ENCODE data around the gene NR1D1. TPM values are rescaled to one million over a fixed set of nuclear protein-coding genes. Genes with fewer than 3 reads are reported as not detected.

The NR1D1 gene
- total and polyA plus RNA-seq, 2 of the 13 experiments (the other 11 are each of a cell fraction or from before 2014, with no cell fraction given), result 2.1 to 2.7 TPM

- TF ChIP-seq, protein P1, sequence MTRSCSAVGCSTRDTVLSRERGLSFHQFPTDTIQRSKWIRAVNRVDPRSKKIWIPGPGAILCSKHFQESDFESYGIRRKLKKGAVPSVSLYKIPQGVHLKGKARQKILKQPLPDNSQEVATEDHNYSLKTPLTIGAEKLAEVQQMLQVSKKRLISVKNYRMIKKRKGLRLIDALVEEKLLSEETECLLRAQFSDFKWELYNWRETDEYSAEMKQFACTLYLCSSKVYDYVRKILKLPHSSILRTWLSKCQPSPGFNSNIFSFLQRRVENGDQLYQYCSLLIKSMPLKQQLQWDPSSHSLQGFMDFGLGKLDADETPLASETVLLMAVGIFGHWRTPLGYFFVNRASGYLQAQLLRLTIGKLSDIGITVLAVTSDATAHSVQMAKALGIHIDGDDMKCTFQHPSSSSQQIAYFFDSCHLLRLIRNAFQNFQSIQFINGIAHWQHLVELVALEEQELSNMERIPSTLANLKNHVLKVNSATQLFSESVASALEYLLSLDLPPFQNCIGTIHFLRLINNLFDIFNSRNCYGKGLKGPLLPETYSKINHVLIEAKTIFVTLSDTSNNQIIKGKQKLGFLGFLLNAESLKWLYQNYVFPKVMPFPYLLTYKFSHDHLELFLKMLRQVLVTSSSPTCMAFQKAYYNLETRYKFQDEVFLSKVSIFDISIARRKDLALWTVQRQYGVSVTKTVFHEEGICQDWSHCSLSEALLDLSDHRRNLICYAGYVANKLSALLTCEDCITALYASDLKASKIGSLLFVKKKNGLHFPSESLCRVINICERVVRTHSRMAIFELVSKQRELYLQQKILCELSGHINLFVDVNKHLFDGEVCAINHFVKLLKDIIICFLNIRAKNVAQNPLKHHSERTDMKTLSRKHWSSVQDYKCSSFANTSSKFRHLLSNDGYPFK (CRISPR knock-in tag; IDR thresholded peaks at IDR 0.05; ENCODE audit: borderline replicate concordance), result no peak
- TF ChIP-seq SETDB1 (CRISPR knock-in tag; IDR thresholded peaks at IDR 0.05; ENCODE audit: borderline replicate concordance) (no peak), ZNF570 (CRISPR knock-in tag; IDR thresholded peaks at IDR 0.05; ENCODE audit: borderline replicate concordance) (no peak), JUND (CRISPR knock-in tag; IDR thresholded peaks at IDR 0.05) (no peak), RAD51 (IDR thresholded peaks at IDR 0.05; ENCODE audit: borderline replicate concordance) (no peak), POLR2G (IDR thresholded peaks at IDR 0.05; ENCODE audit: low read depth, low read length) (no peak), ZNF619 (CRISPR knock-in tag; IDR thresholded peaks at IDR 0.05) (0 out of 2 replicates have a peak, but pooled peaks have one; percentile 39), ZNF333 (CRISPR knock-in tag; IDR thresholded peaks at IDR 0.05; ENCODE audit: borderline replicate concordance) (peak; percentile 10; the same call in 1 of the 2 replicates), ZMYM4 (CRISPR knock-in tag; IDR thresholded peaks at IDR 0.05) (no peak), ATF7-NPFF (CRISPR knock-in tag; IDR thresholded peaks at IDR 0.05; ENCODE audit: low read depth) (no peak), MEF2D (CRISPR knock-in tag; IDR thresholded peaks at IDR 0.05) (no peak), ZNF44 (CRISPR knock-in tag; IDR thresholded peaks at IDR 0.05) (no peak), ZNF816 (CRISPR knock-in tag; IDR thresholded peaks at IDR 0.05; ENCODE audit: borderline replicate concordance) (0 out of 2 replicates have a peak, but pooled peaks have one; percentile 75), PHF5A (CRISPR knock-in tag; IDR thresholded peaks at IDR 0.05; ENCODE audit: low read depth, unreplicated experiment) (no peak), FIP1L1 (IDR thresholded peaks at IDR 0.05; ENCODE audit: borderline replicate concordance, insufficient read depth, low read depth, low read length) (no peak), ZNF251 (CRISPR knock-in tag; IDR thresholded peaks at IDR 0.05) (no peak), BRCA1 (CRISPR knock-in tag; IDR thresholded peaks at IDR 0.05) (no peak), STAG1 (CRISPR knock-in tag; IDR thresholded peaks at IDR 0.05) (no peak), NCOR1 (IDR thresholded peaks at IDR 0.05; ENCODE audit: borderline replicate concordance, low read length) (no peak), KDM5B (CRISPR knock-in tag; IDR thresholded peaks at IDR 0.05; ENCODE audit: borderline replicate concordance) (no peak)
- TF ChIP-seq, protein P2, sequence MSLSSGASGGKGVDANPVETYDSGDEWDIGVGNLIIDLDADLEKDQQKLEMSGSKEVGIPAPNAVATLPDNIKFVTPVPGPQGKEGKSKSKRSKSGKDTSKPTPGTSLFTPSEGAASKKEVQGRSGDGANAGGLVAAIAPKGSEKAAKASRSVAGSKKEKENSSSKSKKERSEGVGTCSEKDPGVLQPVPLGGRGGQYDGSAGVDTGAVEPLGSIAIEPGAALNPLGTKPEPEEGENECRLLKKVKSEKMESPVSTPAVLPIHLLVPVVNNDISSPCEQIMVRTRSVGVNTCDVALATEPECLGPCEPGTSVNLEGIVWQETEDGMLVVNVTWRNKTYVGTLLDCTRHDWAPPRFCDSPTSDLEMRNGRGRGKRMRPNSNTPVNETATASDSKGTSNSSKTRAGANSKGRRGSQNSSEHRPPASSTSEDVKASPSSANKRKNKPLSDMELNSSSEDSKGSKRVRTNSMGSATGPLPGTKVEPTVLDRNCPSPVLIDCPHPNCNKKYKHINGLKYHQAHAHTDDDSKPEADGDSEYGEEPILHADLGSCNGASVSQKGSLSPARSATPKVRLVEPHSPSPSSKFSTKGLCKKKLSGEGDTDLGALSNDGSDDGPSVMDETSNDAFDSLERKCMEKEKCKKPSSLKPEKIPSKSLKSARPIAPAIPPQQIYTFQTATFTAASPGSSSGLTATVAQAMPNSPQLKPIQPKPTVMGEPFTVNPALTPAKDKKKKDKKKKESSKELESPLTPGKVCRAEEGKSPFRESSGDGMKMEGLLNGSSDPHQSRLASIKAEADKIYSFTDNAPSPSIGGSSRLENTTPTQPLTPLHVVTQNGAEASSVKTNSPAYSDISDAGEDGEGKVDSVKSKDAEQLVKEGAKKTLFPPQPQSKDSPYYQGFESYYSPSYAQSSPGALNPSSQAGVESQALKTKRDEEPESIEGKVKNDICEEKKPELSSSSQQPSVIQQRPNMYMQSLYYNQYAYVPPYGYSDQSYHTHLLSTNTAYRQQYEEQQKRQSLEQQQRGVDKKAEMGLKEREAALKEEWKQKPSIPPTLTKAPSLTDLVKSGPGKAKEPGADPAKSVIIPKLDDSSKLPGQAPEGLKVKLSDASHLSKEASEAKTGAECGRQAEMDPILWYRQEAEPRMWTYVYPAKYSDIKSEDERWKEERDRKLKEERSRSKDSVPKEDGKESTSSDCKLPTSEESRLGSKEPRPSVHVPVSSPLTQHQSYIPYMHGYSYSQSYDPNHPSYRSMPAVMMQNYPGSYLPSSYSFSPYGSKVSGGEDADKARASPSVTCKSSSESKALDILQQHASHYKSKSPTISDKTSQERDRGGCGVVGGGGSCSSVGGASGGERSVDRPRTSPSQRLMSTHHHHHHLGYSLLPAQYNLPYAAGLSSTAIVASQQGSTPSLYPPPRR (CRISPR knock-in tag; IDR thresholded peaks at IDR 0.05; ENCODE audit: borderline replicate concordance), result no peak
- TF ChIP-seq, protein P3, sequence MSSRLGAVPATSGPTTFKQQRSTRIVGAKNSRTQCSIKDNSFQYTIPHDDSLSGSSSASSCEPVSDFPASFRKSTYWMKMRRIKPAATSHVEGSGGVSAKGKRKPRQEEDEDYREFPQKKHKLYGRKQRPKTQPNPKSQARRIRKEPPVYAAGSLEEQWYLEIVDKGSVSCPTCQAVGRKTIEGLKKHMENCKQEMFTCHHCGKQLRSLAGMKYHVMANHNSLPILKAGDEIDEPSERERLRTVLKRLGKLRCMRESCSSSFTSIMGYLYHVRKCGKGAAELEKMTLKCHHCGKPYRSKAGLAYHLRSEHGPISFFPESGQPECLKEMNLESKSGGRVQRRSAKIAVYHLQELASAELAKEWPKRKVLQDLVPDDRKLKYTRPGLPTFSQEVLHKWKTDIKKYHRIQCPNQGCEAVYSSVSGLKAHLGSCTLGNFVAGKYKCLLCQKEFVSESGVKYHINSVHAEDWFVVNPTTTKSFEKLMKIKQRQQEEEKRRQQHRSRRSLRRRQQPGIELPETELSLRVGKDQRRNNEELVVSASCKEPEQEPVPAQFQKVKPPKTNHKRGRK (CRISPR knock-in tag; IDR thresholded peaks at IDR 0.05), result no peak
These were observed 39.2 kb upstream of the NR1D1 start (continued) for GRCh38 chr17:40139566-40140058.
